Glomerular visceral epithelial cell (primary cell): ENCODE results near the gene GALNTL6.

Source experiments
- DNase-seq: peaks from one replicate; pipeline ENCODE4 v3.0.0-alpha.2; 2016; ENCODE audit errors: extremely low spot score

GALNTL6 gene

DNA sequence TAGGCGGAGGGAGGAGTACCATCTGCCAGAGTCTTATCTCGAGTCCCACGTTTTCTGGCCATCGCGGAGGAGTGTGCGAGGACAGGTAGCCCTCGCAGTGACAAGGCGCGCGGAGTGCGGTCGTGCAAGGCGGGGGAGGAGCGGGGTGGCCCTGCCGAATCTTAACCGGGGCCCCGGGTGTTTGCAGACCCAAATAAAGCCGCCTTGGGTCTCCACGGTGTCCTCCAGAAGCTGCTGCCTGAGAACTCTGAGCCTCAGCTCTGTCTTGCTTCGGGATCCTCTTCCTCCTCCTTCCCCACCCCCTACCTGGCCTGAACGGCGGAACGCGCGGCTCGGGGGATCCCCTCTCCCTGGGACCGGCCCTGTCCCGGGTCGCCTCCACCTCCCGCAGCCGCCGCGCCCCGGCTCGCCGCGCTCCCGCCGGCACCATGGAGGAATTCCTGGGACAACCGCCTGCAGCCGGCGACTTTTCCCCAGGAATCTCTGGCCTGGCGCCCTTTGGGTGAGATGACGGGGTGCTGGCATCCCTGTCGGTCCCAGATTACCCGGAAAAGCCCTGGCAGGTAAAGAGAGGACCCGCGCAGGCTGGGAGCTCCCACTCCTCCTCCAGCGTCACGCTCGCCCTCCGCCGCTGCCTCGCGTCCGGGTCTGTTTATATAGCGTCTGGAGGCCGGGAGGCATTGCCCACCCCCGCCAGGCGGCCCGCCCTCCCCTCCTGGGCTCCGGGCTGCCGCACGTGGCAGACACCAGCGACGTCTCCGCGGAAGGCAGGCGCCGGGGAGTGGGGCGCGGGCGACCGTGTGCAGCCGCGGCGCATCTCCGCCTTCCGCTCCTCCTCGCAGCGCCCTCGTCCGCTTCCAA lies at the start of gene GALNTL6:
GALNTL6 (plus strand) TSS at position 740 of the 861 bp plus-strand sequence.
- peak; percentile 59 for DNase-seq

DNA sequence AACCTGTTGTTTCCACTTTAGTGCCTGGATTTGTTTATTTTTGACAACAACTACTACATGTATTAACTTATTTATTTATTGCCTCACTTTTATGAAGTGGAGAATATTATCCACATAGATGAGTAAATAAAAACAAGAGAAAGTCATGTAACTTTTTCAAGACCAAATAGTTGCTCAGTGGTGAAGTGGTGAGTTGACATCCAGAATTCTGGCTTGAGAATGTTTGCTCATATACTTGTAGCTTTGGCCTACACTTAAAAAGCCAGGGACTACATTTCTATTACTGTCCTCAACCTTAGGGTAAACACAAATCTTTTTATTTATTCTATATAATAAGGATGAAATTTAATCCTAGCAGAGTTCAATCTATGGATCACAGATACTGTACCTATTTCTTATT lies 47.7 kb upstream of the GALNTL6 start:
- DNase-seq, result no peak

DNA sequence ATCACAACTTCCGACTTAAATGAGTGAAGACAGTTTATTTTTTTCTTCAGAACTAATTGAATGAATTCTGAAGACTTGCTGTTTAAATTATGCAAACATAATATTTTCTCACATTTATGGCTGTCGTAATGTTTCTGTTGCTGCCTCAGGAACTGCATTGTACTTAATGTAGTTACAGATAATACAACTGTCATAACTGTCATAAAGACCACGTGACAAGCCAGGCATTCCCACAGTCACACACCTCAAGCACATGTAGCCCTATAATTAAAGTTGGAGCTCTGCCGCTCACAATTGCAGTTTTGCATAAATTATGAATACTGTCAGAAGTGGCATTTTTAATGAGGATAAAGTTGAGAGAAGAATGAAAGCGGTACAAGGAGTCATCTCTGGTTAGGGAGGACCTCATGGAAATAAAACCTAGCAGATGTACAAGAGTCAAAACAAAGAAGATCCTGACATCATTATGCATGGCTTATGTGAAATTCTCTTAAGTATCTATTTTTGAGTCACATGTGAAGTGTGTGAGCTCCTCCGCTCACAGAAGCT lies 38.5 kb upstream of the GALNTL6 start:
- DNase-seq, result no peak

DNA sequence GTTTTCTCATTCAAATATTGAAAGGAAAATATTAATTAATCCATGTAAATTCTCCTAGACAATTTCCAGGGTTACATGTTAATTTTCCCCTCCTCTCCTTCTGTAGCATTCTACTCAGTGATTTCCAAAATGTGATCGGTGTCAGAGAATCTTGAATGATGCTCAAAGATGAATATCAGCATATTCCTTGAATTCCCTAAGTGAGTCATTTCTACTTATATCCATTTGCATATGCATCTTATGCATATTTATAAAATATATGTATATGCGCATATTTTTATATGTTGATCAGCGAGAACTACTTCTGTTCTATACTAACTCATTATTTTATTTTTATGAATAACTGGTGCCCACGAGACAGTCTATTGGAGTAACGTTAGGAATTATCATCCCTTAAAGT lies 33.9 kb upstream of the GALNTL6 start:
- DNase-seq, result no peak

DNA sequence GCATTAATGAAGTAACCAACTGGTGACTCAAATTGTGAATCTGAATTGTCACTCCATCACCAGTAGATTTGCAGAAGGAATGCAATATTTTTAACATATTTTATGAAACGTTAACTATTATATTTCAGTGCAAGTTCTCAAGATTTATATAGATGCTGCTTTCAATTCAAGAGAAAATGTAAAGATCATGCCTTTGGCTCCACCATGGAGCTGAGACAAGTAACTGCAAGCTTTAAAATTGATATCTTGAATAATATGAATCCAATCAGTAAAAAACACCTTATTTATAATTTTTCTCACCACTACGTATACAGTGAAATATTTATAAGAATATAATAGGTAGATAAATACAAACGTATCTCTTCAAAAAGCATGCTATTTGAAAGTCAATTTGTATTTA lies 27.8 kb upstream of the GALNTL6 start:
- DNase-seq, result no peak

DNA sequence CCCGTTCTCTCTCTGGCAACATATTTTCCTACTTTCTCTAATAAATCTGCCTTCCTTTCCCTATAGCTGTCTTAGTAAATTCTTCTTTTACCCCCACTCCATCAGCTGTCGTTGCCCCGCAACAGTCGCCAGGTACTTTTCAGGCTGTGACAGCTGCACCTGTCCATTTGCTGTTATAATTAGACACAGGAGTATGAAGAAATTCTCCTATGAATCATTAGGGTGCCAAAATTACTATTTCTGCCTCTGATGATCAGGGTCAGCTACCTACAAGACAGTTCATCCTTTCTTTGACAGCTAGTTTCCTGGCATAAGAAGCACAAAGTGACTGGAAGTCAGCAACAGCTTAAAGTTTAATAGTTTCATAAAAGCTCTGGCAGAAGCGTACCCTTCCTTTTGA lies 19.5 kb upstream of the GALNTL6 start:
- DNase-seq, result no peak

DNA sequence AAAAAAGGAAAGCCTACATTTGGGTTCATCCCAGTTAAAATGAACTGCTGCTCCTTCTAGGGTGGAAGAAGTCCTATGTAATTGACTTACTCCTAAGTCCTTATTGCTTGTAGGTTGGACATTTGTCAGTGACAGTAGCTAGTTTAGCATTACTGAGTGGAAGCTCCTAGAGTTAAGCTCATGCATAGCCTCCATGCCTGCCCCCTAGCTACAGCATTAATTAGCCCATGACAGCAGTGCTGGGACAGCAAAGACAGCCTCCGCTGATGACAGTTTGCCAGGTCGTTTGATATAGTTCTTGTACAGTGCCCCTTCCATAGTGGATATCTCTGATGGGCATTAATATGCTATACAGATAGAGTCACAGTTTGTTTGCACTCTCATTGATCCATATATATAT lies 18.7 kb upstream of the GALNTL6 start:
- no peak for DNase-seq

DNA sequence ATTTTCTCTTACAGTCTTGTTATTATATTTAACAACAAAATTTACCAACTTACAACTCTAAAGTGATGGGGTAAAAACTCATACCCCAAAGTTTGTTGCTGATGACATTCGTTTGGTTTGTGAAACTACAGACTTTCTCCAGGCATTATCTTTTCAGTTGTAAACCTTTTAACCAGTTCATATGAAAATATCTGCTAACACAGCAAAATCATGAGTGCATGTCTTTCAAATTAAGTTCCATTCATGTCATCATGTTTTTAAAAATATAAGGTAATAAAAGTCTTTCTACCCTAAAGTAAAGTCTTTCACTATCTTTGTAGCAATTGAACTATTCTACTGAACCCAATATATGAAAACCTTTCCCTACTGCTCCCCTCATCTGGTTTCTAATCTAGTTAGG lies 3.4 kb upstream of the GALNTL6 start:
- DNase-seq, result no peak

DNA sequence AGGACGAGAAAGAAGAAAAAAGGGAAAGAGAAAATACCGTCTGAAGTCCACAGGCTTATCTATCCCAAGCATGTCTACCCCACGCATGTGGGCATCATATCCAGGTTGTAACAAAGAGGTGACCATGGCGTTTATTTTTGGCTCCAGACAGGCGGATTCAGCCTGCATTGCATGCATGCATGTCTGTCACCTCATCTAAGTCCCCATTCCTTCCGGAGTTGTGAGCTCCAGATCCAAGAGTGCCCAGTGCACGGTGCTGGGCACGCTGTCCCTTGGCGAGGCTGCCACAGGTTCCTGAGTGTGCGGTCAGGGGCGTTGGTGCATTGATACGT lies 905 bp upstream of the GALNTL6 start:
- no peak for DNase-seq

DNA sequence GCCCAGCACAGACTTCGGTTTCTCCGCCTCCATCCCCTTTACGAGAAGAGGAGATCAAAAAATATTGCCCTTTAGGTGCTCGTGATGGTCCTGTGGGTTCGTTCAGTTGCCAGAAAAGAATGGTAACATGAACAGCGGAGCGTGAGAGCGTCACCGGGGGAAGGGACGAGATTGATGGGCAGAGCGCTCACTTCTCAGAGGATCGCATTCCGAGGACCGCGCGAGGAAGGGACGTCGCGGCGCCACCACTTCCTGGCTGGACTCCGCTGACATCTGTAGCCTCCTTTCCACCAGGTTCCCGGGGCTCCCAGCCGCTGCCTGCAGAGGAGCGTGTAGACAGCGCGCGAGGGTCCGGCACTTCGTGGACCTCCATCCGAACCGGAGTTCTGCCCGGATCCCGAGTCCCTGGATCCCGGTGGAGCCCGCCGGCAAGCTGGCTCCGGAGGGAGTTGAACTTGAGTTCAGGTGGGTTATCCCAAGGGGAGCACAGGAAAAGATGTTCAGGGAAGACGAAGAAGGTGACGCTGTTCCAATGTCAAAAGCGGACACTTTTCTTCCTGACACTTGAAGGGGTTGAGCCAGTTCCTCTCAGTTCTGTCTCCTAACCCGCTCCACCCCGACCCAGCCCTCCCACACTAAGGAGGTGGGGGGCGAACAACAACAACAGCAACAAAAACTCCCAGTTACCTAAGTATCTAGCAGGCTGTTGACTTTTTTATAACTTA lies 484 bp downstream of the GALNTL6 start:
- peak; percentile 23 for DNase-seq

DNA sequence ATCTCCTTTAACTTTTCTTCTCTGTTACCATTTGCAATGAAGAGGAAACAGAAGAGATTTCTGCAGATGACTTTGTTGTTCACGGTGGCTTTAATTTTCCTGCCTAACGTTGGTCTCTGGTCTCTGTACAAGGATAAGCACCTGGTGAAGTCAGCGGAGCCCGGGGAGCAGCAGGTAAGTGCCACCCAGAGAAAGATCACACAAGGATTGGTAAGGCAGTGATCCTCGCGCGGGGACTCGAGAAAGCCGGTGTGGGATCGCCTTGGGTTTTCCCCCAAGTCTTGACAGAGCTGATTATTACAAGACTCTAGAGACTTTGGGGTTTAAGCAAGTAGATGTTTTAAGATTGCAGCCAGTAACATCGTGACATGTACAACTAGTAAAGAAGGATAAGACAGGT lies 1.3 kb downstream of the GALNTL6 start:
- no peak for DNase-seq

DNA sequence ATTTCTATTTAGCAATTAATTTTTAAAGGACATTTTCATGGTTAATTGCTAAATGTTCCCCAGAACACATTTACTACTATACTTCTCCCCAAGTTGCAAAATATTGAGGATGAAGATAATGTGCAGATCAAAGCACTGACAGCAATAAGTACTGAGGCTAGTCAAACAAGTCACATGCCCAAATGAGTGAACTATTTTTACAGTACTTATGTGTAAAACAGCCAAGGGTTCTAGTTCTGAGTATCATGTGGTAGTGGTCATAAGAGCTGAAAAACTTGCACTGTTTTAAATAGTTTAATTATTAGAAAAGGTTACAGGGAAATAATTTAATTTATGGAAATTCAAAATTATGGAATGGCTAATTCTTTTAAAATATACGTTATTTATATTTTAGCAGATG lies 3.8 kb downstream of the GALNTL6 start:
- no peak for DNase-seq

DNA sequence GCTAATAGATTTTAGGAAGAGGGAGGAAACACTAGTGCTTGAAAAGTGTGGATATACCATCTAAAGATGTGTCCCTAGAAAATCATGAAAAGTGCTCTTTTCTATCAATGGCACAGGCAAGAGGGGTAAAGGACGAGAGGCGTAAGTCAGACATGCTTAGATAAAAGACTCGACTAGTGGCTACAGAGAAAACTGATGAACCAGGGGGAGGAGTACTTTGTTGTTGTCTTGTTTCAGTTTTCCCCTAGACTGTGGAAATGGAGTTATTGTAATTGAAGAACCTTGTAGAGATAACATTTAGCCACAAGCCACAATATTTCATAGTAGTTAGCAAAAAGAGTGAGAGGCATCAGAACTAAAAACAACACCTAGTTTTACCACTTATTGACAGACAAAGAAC lies 21.4 kb downstream of the GALNTL6 start:
- no peak for DNase-seq

DNA sequence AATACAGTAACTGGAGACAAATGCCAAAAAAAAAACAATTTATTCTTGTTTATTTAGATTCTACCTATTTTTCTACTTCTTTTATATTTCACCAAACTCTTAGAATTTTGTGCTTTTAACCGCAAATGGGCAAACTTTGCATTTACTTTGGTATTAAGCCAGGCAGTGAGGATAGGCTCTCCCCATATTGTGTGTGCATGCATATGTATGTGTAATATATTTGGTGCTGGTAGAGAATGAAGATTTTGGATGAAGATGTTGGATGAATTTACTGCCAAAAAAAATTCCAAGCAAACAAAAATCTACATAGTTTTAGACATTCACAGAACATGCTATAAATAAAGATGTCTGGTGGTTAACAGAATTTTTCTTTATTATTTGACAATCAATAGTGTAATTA lies 30.3 kb downstream of the GALNTL6 start:
- DNase-seq, result no peak

DNA sequence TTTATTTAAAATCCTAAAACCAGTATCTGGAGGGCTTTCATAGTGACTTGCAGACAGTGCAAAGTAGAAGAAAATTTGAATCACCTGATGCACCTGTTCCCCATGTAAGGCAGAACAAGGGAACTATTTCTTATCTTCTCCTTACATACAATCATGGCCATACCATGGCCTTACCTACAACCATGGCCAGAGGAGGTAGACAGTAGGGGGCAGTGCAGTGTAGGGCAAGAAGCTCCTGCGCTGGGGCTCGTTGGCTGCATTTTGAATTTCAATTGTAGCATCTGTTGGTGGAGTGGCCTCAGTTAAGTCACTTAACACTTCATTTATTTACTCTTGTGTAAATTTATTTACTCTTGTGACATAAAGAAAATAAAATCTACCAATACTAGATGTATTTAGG lies 33.0 kb downstream of the GALNTL6 start:
- peak; percentile 35 for DNase-seq

DNA sequence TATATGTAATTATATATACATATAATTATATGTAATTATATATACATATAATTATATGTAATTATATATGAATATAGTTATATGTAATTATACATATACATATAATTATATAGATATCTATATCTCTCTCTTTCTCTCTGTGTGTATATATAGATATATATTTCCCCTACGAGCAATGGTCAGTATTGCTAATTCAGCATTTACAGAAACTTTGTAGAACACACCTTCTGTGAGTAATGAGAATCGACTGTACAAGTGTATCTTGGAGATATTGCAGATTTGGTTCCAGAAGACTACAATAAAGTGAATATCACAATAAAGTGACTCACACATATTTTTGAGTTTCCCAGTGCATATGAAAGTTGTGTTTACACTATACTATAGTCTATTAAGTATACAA lies 33.7 kb downstream of the GALNTL6 start:
- no peak for DNase-seq

DNA sequence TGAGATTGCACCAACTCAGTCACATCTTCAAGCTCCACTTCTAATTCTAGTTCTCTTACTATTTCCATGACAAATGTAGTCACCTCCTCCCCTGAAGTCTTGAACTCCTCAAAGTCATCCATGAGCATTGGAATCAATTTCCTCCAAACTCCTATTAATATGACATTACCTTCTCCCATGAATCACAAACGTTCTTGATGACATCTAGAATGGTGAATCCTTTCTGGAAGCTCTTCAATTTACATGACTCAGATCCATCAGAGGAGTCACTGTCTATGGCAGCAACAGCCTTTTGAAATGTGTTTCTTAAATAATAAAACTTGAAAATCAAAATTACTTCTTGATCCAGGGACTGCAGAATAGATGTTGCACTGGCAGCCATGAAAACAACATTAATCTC lies 34.5 kb downstream of the GALNTL6 start:
- DNase-seq, result no peak

DNA sequence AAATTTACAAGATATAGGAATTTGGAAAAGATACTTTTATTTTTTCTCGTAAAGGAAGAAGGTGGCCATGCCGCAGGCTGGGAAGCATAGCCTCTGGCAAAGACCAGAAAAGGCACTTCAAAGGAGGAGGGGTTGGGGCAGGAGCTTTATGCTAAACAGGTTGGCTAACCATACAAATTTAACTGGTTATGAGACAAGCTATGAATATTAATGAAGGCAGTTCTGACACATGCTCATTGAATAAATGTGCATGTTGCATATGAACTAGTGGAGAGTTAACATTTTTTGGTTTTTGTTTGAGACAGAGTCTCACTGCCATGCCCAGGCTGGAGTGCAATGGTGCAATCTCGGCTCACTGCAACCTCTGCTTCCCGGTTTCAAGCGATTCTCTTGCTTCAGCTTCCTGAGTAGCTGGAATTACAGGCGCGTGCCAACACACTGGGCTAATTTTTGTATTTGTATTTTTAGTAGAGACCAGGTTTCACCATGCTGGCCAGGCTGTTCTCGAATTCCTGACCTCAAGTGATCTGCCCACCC lies 36.5 kb downstream of the GALNTL6 start:
- no peak for DNase-seq

DNA sequence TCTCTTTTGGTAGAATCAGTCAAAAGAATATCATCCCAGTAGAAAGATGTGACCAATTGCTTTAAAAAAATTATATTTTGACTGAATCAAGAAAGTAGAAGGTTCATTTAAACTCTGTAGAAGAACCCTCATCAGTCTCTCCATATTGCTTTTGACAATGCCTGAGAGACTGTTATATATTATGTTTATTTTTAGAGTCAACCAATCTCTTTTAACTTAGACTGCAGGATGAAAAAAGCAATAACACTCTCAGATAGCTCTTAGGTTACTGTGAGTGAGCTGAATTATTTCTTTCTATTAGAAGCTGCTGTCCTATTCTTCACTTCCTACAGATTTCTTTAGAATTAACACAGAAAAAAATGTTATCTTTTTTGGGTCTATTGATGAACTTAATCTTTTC lies 38.1 kb downstream of the GALNTL6 start:
- DNase-seq, result no peak

DNA sequence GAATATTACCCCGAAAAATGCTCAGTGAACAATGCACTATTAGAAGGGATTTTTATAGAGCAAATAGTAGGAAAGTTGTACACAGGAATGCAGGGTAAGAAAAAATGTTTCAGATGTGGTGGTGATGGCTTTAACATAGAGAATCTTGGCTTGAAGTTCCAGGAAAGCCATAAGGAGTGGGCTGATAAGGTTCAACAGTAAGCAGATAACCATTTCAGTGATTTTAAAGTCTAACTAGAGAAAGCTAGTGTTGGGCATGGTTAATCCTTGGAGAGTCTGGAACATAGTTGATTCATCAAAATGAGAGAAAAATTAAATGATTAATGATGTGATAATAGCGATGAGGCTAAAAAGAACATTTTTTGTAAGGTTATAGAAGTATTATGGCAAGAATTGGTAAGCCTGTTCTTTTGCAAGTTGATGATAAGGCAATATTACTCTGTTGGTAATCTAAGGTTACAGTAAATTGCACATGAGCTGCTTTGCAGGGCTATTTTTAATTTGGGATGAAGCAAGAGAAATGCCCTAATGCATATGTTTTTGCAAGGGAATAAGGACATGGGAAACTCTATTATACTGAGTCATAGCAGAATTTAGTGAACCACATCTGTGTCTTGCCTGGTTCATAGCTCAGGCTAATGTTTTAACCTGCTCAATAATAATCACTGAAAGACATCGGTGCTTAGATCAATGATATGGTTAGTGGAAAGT lies 44.3 kb downstream of the GALNTL6 start:
- no peak for DNase-seq

DNA sequence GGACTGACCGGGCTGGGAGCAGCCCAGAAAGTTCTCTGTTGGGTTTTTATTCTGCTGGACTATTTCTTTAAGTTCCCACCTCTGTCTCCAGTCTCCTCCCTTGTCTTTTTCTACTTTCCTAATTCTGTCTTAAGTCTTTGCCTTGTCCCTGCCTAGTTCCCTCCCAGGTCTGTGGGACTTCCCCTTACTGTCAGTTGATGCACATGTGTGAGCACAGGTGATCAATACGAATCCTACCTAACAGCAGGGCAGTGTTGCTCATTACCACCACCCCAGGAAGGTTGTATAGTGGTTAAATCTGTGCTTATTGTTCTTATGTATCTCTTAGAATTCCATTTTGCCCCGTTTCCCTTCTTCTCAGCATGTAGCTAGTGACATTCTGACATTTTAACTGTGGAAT lies 62.1 kb downstream of the GALNTL6 start:
- DNase-seq, result no peak

DNA sequence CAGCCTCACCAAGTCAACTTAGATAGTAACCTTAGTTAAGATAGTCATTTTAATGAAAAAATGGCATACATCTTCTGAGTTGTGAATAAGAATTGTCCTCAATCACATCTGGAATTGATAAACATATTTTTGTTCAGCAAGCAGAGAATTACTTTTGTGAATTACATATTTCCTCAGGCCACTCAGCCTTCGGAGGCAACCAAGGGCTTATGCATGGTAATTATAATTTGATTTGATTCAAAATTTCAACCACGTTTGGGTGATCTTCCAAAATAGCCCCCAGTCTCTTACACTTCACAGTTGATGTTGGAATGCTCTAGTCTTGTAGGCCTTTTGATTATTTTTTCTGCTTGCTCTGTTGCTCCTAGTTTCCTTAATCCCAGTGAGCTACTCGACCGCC lies 63.4 kb downstream of the GALNTL6 start:
- no peak for DNase-seq
